ENCODE data around the gene SGMS2. TPM values are rescaled to one million over a fixed set of nuclear protein-coding genes. Genes with fewer than 3 reads are reported as not detected.

Gene SGMS2
- total RNA-seq, 1 donor from 2014 or later: 25.8 TPM

DNA sequence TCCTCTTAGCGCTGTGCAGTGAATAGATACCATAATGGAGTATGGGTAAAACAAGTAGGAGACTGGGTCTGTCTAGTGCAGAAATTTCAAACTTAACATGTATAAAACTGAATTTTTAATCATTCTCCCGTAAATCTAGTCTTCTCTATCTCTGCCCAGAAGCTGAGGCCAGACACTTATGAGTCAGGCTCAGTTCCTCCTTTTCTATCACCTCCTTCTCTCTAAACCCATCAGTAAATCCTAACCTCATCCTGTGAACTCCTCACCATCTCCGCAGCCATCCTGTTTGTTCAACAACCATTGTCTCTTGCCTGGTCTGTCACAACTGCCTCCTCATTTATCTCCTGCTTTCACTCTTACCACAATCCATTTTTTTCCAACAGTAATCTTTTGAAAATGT, 19.8 kb upstream of the SGMS2 start:
- H3K27me3 Mint-ChIP-seq: peaks cover 4% of the 10 kb centered on the region
- H3K9me3 Mint-ChIP-seq: peaks cover 3% of the 10 kb centered on the region
- H3K36me3 Mint-ChIP-seq: no peaks in the 10 kb centered on the region
- no peak overlapping the region for H3K27ac Mint-ChIP-seq
- TF ChIP-seq, protein P1, sequence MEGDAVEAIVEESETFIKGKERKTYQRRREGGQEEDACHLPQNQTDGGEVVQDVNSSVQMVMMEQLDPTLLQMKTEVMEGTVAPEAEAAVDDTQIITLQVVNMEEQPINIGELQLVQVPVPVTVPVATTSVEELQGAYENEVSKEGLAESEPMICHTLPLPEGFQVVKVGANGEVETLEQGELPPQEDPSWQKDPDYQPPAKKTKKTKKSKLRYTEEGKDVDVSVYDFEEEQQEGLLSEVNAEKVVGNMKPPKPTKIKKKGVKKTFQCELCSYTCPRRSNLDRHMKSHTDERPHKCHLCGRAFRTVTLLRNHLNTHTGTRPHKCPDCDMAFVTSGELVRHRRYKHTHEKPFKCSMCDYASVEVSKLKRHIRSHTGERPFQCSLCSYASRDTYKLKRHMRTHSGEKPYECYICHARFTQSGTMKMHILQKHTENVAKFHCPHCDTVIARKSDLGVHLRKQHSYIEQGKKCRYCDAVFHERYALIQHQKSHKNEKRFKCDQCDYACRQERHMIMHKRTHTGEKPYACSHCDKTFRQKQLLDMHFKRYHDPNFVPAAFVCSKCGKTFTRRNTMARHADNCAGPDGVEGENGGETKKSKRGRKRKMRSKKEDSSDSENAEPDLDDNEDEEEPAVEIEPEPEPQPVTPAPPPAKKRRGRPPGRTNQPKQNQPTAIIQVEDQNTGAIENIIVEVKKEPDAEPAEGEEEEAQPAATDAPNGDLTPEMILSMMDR (conservative IDR thresholded peaks at IDR 0.05): no peak
- H3K4me3 Mint-ChIP-seq: no peak overlapping the region
- H3K4me1 Mint-ChIP-seq (ENCODE audit: unreplicated experiment): no peaks in the 10 kb centered on the region
- DNase-seq (ENCODE audit: extremely low spot score, unreplicated experiment): no peak

DNA sequence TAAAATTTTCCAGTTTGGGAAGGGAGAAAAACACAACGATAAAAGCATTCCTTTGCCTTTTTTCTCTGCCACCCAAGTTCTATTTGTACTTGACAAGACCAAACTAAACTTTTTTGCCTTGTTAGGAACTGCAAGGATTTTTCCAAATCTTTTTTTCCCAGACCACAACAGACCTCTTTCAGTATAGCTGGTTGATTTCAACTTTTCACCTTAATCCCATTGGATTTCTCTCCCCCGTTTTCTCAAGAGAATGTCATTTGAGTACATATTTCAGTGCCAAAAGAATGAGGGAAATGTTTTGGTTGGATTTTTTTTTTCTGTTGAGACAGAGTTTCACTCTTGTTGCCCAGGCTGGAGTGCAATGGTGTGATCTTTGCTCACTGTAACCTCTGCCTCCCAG, 18.5 kb upstream of the SGMS2 start:
- H3K27me3 Mint-ChIP-seq: peaks cover 4% of the 10 kb centered on the region
- no peak overlapping the region for H3K27ac Mint-ChIP-seq
- H3K4me1 Mint-ChIP-seq (ENCODE audit: unreplicated experiment): no peaks in the 10 kb centered on the region
- no peaks in the 10 kb centered on the region for H3K36me3 Mint-ChIP-seq
- H3K9me3 Mint-ChIP-seq: peaks cover 3% of the 10 kb centered on the region
- TF ChIP-seq, protein P1 (conservative IDR thresholded peaks at IDR 0.05): no peak
- no peak for DNase-seq (ENCODE audit: extremely low spot score, unreplicated experiment)
- no peak overlapping the region for H3K4me3 Mint-ChIP-seq

DNA sequence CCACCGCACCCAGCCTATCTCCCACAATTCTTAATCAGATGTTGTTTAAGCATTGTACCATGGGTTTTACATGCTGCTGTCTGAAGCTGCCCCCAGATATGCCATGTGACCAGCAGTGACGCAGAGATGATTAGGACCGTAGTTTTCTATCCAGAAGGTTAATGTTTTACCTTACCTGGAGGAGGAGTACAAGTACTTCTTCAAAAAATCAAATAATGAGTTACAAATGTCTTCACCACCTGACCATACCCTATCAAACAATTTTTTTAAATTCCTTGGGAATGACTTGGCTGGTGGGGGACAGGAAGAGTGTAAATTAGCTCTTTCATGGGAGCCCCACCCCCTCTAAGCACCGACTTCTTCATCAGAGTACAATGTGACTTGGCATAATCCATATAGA, 16.2 kb upstream of the SGMS2 start:
- peaks cover 4% of the 10 kb centered on the region for H3K27me3 Mint-ChIP-seq
- H3K4me3 Mint-ChIP-seq: no peak overlapping the region
- peaks cover 3% of the 10 kb centered on the region for H3K9me3 Mint-ChIP-seq
- no peak for DNase-seq (ENCODE audit: extremely low spot score, unreplicated experiment)
- H3K27ac Mint-ChIP-seq: no peak overlapping the region
- TF ChIP-seq, protein P1 (conservative IDR thresholded peaks at IDR 0.05): no peak
- no peaks in the 10 kb centered on the region for H3K36me3 Mint-ChIP-seq
- H3K4me1 Mint-ChIP-seq (ENCODE audit: unreplicated experiment): no peaks in the 10 kb centered on the region

DNA sequence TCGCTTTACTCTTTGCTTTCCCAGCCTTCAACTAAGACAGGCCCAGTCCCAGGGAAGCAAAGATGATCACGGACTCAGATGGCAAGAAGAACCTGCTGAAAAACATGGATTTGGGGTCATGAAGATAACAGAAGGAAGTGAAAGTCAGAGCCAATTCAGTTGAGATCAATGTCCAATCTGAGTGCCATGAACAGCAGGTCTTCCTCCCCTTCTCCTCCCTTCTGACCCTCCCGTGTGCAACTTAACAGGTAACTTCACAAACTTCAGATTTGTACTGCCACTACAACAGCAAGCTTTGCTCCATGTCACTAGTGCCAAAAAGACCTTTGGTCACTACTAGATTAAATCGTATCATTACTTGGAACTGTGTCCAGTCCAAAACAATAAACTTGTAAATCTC, 15.5 kb upstream of the SGMS2 start:
- Mint-ChIP-seq H3K27ac (no peak overlapping the region), H3K36me3 (no peaks in the 10 kb centered on the region), H3K4me1 (ENCODE audit: unreplicated experiment) (no peaks in the 10 kb centered on the region), H3K9me3 (no peaks in the 10 kb centered on the region), H3K4me3 (no peak overlapping the region), H3K27me3 (peaks cover 4% of the 10 kb centered on the region)
- no peak for DNase-seq (ENCODE audit: extremely low spot score, unreplicated experiment)
- TF ChIP-seq, protein P1 (conservative IDR thresholded peaks at IDR 0.05): no peak

DNA sequence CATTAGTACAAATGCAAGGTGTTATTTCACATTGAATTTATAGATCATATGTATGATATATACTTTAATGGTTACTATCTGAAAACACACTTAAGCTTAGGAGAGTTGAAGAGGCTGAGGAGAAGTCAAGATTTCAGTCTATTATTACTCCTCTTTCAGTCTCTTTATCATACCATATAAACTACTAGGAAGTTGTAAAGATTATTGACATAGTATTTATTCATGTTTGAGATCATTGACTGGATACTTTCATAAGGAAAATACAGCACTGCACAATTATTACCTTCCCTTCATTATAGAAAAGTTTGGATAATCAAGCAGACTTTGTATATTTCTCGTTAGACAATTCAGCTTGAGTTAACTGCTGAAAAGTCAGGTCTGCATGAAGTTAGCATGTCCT, 10.0 kb upstream of the SGMS2 start:
- Mint-ChIP-seq H3K36me3 (no peaks in the 10 kb centered on the region), H3K4me3 (no peak overlapping the region), H3K27ac (peak overlapping the region; percentile 38), H3K27me3 (no peaks in the 10 kb centered on the region), H3K4me1 (ENCODE audit: unreplicated experiment) (peaks cover 8% of the 10 kb centered on the region), H3K9me3 (no peaks in the 10 kb centered on the region)
- no peak for DNase-seq (ENCODE audit: extremely low spot score, unreplicated experiment)
- TF ChIP-seq, protein P1 (conservative IDR thresholded peaks at IDR 0.05): no peak

DNA sequence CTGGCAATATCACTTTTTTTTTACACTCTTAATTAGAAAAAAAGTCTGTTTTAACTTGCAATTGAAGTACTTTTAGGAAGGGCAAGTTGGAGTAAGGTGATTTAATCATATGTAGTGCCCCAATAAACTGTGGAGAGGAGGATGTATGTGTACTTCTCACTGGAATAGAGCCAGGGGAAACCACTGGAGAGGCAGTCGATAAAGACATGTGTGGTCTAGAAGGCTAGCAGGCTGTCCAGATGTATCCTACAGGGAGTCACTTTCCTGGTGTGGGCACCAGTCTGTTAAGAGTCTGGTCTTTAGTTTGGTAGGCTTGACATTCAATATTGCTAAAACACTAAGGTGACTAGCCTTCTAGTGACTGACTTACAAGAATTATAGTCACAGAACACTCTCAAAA, 9.6 kb upstream of the SGMS2 start:
- no peak overlapping the region for H3K4me3 Mint-ChIP-seq
- H3K27ac Mint-ChIP-seq: peak overlapping the region; percentile 38
- TF ChIP-seq, protein P1 (conservative IDR thresholded peaks at IDR 0.05): no peak
- no peaks in the 10 kb centered on the region for H3K27me3 Mint-ChIP-seq
- DNase-seq (ENCODE audit: extremely low spot score, unreplicated experiment): no peak
- no peaks in the 10 kb centered on the region for H3K36me3 Mint-ChIP-seq
- no peaks in the 10 kb centered on the region for H3K9me3 Mint-ChIP-seq
- H3K4me1 Mint-ChIP-seq (ENCODE audit: unreplicated experiment): peaks cover 8% of the 10 kb centered on the region
